GM23338 (cell line): ENCODE measurements around the gene MBNL1. TPM values are rescaled to one million over a fixed set of nuclear protein-coding genes. Genes with fewer than 3 reads are reported as not detected.

ENCODE experiments used
- ATAC-seq: fragments of 200-7000 bp; cut with Tn5 transposase; 3 replicates; pipeline ENCODE4 v1.9.1; 2020
- DNase-seq: peaks from one replicate; pipeline ENCODE4 v3.0.0-alpha.2; 2015; ENCODE audit warnings: low spot score
- H2AFZ ChIP-seq: fragments of 200-600 bp; sonication (generic); 2 replicates; pipeline ENCODE4 v1.8.0; 2016; ENCODE audit warnings: antibody characterized with exemption, mild to moderate bottlenecking, moderate library complexity
- H3F3A ChIP-seq: fragments of 200-600 bp; sonication (generic); replicated peaks from 2 replicates; pipeline ENCODE4 v1.8.0; 2017; ENCODE audit warnings: antibody characterized with exemption, mixed run types, low read depth
- H3K27ac ChIP-seq: fragments of 200-600 bp; sonication (generic); 2 replicates; pipeline ENCODE4 v1.6.1; 2016; ENCODE audit warnings: low read depth
- H3K27me3 ChIP-seq: fragments of 200-600 bp; sonication (generic); 2 replicates; pipeline ENCODE4 v1.8.0; 2016; ENCODE audit warnings: mild to moderate bottlenecking, mixed run types, moderate library complexity; ENCODE audit not compliant: insufficient read depth
- H3K36me3 ChIP-seq: fragments of 200-600 bp; sonication (generic); 2 replicates; pipeline ENCODE4 v1.8.0; 2016; ENCODE audit warnings: mild to moderate bottlenecking; ENCODE audit not compliant: insufficient read depth
- H3K4me1 ChIP-seq: fragments of 200-600 bp; sonication (generic); 2 replicates; pipeline ENCODE4 v1.8.0; 2016; ENCODE audit warnings: mild to moderate bottlenecking, moderate library complexity; ENCODE audit not compliant: insufficient read depth
- H3K4me2 ChIP-seq: fragments of 200-600 bp; sonication (generic); 2 replicates; pipeline ENCODE4 v1.7.1; 2017; ENCODE audit warnings: mixed run types
- H3K4me3 ChIP-seq: fragments of 200-600 bp; sonication (generic); 2 replicates; pipeline ENCODE4 v1.6.1; 2016; ENCODE audit warnings: mixed run types
- H3K79me2 ChIP-seq: fragments of 200-600 bp; sonication (generic); replicated peaks from 2 replicates; pipeline ENCODE4 v1.8.0; 2017; ENCODE audit warnings: mild to moderate bottlenecking; ENCODE audit not compliant: insufficient read depth
- H3K9me2 ChIP-seq: fragments of 200-600 bp; sonication (generic); 2 replicates; pipeline ENCODE4 v1.8.0; 2017; ENCODE audit not compliant: insufficient read depth
- H4K20me1 ChIP-seq: fragments of 200-600 bp; sonication (generic); replicated peaks from 2 replicates; pipeline ENCODE4 v1.8.0; 2017; ENCODE audit warnings: mild to moderate bottlenecking; ENCODE audit not compliant: insufficient read depth
- H3K27ac Mint-ChIP-seq: 2 replicates; pipeline ENCODE4 v1.8.0; 2020; ENCODE audit warnings: inconsistent platforms, mild to moderate bottlenecking, moderate library complexity, mixed read lengths
- H3K27me3 Mint-ChIP-seq: 3 replicates; pipeline ENCODE4 v1.8.0; 2022; ENCODE audit warnings: low read depth, mild to moderate bottlenecking, moderate library complexity, mixed read lengths, inconsistent platforms; ENCODE audit not compliant: insufficient read depth, poor library complexity
- H3K36me3 Mint-ChIP-seq: 3 replicates; pipeline ENCODE4 v1.8.0; 2021; ENCODE audit warnings: low read depth, mild to moderate bottlenecking, inconsistent platforms, moderate library complexity, mixed read lengths
- H3K4me1 Mint-ChIP-seq: 3 replicates; pipeline ENCODE4 v1.8.0; 2020; ENCODE audit warnings: mild to moderate bottlenecking, inconsistent platforms, mixed read lengths
- H3K4me3 Mint-ChIP-seq: 3 replicates; pipeline ENCODE4 v1.8.0; 2021; ENCODE audit warnings: moderate library complexity, mild to moderate bottlenecking, inconsistent platforms, mixed read lengths
- H3K9me3 Mint-ChIP-seq: 3 replicates; pipeline ENCODE4 v1.8.0; 2020; ENCODE audit warnings: moderate library complexity, mild to moderate bottlenecking, inconsistent platforms, mixed read lengths
- CREB1 ChIP-seq: fragments of 250-450 bp; sonication (Bioruptor Pico); IDR thresholded peaks from 2 replicates; pipeline ENCODE4 v1.5.0; 2020; ENCODE audit warnings: low read depth, mild to moderate bottlenecking, moderate library complexity
- CTCF ChIP-seq, 2 experiments: fragments of 200-600 bp in 1 of 2; sonication (generic) in 1 of 2; conservative IDR thresholded peaks; 2 replicates each; pipeline versions ENCODE4 v1.5.1 to v1.6.1; 2016 to 2017; ENCODE audit warnings: antibody characterized with exemption in 2 of 2, low read depth in 2 of 2, mild to moderate bottlenecking in 2 of 2, moderate library complexity in 1 of 2
- EZH2 ChIP-seq: fragments of 200-600 bp; sonication (generic); IDR thresholded peaks from one replicate; pipeline ENCODE4 v1.8.0; 2017; ENCODE audit warnings: antibody characterized with exemption, mild to moderate bottlenecking, low read depth; ENCODE audit not compliant: unreplicated experiment
- EZH2phosphoT487 ChIP-seq: fragments of 200-600 bp; sonication (generic); IDR thresholded peaks from one replicate; pipeline ENCODE4 v1.8.1; 2018; ENCODE audit warnings: antibody characterized with exemption; ENCODE audit not compliant: unreplicated experiment
- JUNB ChIP-seq: IDR thresholded peaks from one replicate; pipeline ENCODE4 v1.6.1; 2016; ENCODE audit warnings: antibody characterized with exemption; ENCODE audit not compliant: unreplicated experiment
- NANOG ChIP-seq: IDR thresholded peaks from 2 replicates; pipeline ENCODE4 v1.6.1; 2016; ENCODE audit warnings: antibody characterized with exemption, borderline replicate concordance
- POLR2AphosphoS5 ChIP-seq: IDR thresholded peaks from 2 replicates; pipeline ENCODE4 v1.6.1; 2016; ENCODE audit warnings: antibody characterized with exemption, low read depth
- STAT1 ChIP-seq: IDR thresholded peaks from one replicate; pipeline ENCODE4 v1.6.1; 2016; ENCODE audit warnings: antibody characterized with exemption; ENCODE audit not compliant: unreplicated experiment
- ZNF114 ChIP-seq: fragments of 250-450 bp; sonication (Bioruptor Pico); IDR thresholded peaks from 2 replicates; pipeline ENCODE4 v1.5.0; 2020; ENCODE audit warnings: mild to moderate bottlenecking, moderate library complexity
- ZNF331 ChIP-seq: fragments of 250-450 bp; sonication (Bioruptor Pico); IDR thresholded peaks from 2 replicates; pipeline ENCODE4 v1.5.0; 2020; ENCODE audit warnings: low read depth, mild to moderate bottlenecking, moderate library complexity
- ZNF462 ChIP-seq: fragments of 250-450 bp; sonication (Bioruptor Pico); IDR thresholded peaks from 2 replicates; pipeline ENCODE4 v1.5.0; 2020; ENCODE audit warnings: mild to moderate bottlenecking, moderate library complexity
- polyA plus RNA-seq: library from polyadenylated mRNA; unstranded; fragments of >200 nt; fragmentation: Nextera tagmentation; extraction: Ambion mirVana; gene quantifications from 2 replicates; pipeline ENCODE4 v1.2.1, GENCODE V29; 2016
- total RNA-seq: library from RNA; depleted of rRNA; stranded (reverse); fragments of >200 nt; shearing (Covaris generic); gene quantifications from 2 replicates; pipeline ENCODE4 v1.2.3, GENCODE V29; 2014
- TF ChIP-seq, protein P1 (sequence below): IDR thresholded peaks from one replicate; pipeline ENCODE4 v1.6.1; 2018; ENCODE audit warnings: antibody characterized with exemption; ENCODE audit not compliant: unreplicated experiment
- TF ChIP-seq, protein P2 (sequence below): IDR thresholded peaks from 2 replicates; pipeline ENCODE4 v1.6.1; 2016; ENCODE audit warnings: antibody characterized with exemption

Gene MBNL1
- total and polyA plus RNA-seq, 2 experiments from 2014 or later = 9.4 to 23.2 TPM

GRCh38 chr3:152309031-152309430 is 40.3 kb downstream of the MBNL1 start:
- peaks cover 46% of the 10 kb centered on the region for H3K4me1 Mint-ChIP-seq

More at GRCh38 chr3:152309031-152309430, 40.3 kb downstream of the MBNL1 start:
- Histone ChIP-seq H3K4me3 (no peak overlapping the region), H2AFZ (no peak overlapping the region), H3K4me1 (peaks cover 44% of the 10 kb centered on the region), H3K9me2 (no peaks in the 10 kb centered on the region), H3K4me2 (no peak overlapping the region), H3F3A (no peaks in the 10 kb centered on the region), H4K20me1 (no peaks in the 10 kb centered on the region), H3K36me3 (no peaks in the 10 kb centered on the region), H3K79me2 (peaks cover 56% of the 10 kb centered on the region), H3K27me3 (no peaks in the 10 kb centered on the region), H3K27ac (no peak overlapping the region; the same call in 1 of the 2 replicates)
- no peak; the same call in 2 of the 3 replicates for ATAC-seq
- Mint-ChIP-seq H3K27ac (no peak overlapping the region), H3K9me3 (no peaks in the 10 kb centered on the region), H3K36me3 (no peaks in the 10 kb centered on the region), H3K27me3 (no peaks in the 10 kb centered on the region), H3K4me3 (no peak overlapping the region)
- DNase-seq = no peak
- TF ChIP-seq, protein P1, sequence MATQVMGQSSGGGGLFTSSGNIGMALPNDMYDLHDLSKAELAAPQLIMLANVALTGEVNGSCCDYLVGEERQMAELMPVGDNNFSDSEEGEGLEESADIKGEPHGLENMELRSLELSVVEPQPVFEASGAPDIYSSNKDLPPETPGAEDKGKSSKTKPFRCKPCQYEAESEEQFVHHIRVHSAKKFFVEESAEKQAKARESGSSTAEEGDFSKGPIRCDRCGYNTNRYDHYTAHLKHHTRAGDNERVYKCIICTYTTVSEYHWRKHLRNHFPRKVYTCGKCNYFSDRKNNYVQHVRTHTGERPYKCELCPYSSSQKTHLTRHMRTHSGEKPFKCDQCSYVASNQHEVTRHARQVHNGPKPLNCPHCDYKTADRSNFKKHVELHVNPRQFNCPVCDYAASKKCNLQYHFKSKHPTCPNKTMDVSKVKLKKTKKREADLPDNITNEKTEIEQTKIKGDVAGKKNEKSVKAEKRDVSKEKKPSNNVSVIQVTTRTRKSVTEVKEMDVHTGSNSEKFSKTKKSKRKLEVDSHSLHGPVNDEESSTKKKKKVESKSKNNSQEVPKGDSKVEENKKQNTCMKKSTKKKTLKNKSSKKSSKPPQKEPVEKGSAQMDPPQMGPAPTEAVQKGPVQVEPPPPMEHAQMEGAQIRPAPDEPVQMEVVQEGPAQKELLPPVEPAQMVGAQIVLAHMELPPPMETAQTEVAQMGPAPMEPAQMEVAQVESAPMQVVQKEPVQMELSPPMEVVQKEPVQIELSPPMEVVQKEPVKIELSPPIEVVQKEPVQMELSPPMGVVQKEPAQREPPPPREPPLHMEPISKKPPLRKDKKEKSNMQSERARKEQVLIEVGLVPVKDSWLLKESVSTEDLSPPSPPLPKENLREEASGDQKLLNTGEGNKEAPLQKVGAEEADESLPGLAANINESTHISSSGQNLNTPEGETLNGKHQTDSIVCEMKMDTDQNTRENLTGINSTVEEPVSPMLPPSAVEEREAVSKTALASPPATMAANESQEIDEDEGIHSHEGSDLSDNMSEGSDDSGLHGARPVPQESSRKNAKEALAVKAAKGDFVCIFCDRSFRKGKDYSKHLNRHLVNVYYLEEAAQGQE = no peak
- TF ChIP-seq STAT1 (no peak), EZH2phosphoT487 (no peak), ZNF114 (CRISPR knock-in tag) (no peak), ZNF462 (no peak), POLR2AphosphoS5 (no peak), CREB1 (CRISPR knock-in tag) (no peak), JUNB (no peak), CTCF (conservative IDR thresholded peaks at IDR 0.05; ENCODE audit: low read depth in 2 of 2) (no peak), EZH2 (no peak), ZNF331 (CRISPR knock-in tag) (no peak), NANOG (no peak)
- TF ChIP-seq, protein P2, sequence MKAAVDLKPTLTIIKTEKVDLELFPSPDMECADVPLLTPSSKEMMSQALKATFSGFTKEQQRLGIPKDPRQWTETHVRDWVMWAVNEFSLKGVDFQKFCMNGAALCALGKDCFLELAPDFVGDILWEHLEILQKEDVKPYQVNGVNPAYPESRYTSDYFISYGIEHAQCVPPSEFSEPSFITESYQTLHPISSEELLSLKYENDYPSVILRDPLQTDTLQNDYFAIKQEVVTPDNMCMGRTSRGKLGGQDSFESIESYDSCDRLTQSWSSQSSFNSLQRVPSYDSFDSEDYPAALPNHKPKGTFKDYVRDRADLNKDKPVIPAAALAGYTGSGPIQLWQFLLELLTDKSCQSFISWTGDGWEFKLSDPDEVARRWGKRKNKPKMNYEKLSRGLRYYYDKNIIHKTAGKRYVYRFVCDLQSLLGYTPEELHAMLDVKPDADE = no peak
